ENCODE results near the gene AGAP1. TPM values are rescaled to one million over a fixed set of nuclear protein-coding genes. Genes with fewer than 3 reads are reported as not detected.
A peak's percentile ranks its signal among the peaks of the same experiment; 100 is the strongest.

Gene AGAP1
- total RNA-seq, 1 donor = 18.5 TPM

DNA sequence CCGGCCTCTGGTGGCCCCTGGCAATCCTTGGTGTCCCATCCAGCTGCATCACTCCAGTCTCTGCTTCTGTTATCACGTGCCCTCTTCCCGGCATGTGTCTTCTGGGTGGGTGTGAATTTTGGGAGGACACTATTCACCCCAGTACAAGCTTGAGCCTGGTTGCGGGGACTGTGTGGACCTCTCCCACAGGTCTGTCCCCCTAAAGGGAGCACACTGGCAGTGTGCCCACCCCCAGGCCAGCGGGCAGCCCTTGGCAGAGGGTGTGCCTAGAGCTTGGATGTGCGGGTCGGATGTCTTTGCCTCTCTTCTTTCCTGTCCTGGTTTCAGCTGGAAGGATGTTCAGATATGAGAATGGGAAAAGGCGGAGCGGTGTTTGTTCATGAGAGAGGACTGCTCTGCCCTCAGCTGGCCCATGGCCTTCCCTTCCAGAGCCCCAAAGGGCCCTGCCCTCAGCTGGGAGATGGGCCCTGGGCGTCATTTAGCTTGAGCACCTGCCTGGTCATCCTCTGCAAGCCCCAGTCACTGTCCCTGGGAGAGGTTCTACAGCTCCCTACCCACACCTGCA lies 73.2 kb downstream of the AGAP1 start:
- Histone ChIP-seq H4K20me1 (ENCODE audit: insufficient read depth, low read length) (peaks cover 56% of the 10 kb centered on the region), H3K4me3 (ENCODE audit: insufficient read depth, low read length) (no peak overlapping the region), H3K4me1 (ENCODE audit: insufficient read depth, low read length) (peaks cover 12% of the 10 kb centered on the region), H3K9me3 (ENCODE audit: low read depth, low read length) (no peaks in the 10 kb centered on the region), H2AFZ (ENCODE audit: low read length) (no peak overlapping the region), H3K27me3 (ENCODE audit: insufficient read depth, low read length) (no peaks in the 10 kb centered on the region), H3K27ac (ENCODE audit: low read depth, low read length) (no peak overlapping the region), H3K36me3 (ENCODE audit: insufficient read depth, low read length) (peaks cover 3% of the 10 kb centered on the region), H3K4me2 (ENCODE audit: insufficient read depth, low read length) (no peak overlapping the region), H3K79me2 (ENCODE audit: insufficient read depth, low read length) (peaks cover 83% of the 10 kb centered on the region)
- no peak for DNase-seq (ENCODE audit: insufficient read length, low spot score, missing footprints)
- no peak for TF ChIP-seq CTCF (IDR thresholded peaks at IDR 0.05; ENCODE audit: extremely low read depth, low read depth, low read length)

DNA sequence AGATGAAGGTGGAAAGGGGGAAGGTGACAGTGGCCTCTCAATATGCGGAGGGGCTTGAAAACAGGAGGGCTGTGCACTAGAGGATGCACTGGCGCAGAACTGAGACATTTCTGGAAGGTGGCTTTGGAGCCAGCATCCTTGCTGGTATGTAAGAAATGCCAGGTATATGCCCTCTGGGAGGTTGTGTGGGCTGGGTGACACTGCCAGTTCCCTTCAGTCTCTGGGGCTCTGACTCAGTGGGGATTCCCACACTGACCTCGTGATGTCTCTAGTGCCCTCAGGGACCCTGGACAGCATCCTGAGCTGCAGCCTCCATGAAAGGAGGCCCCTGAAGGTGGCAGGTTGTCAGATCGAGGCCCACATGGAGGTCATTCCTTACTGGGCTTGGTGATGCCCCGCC lies 74.0 kb downstream of the AGAP1 start:
- Histone ChIP-seq H3K79me2 (ENCODE audit: insufficient read depth, low read length) (peaks cover 84% of the 10 kb centered on the region), H3K4me3 (ENCODE audit: insufficient read depth, low read length) (no peak overlapping the region), H2AFZ (ENCODE audit: low read length) (no peak overlapping the region), H3K4me2 (ENCODE audit: insufficient read depth, low read length) (no peak overlapping the region), H3K27ac (ENCODE audit: low read depth, low read length) (no peak overlapping the region), H3K36me3 (ENCODE audit: insufficient read depth, low read length) (peaks cover 3% of the 10 kb centered on the region), H4K20me1 (ENCODE audit: insufficient read depth, low read length) (peaks cover 55% of the 10 kb centered on the region), H3K9me3 (ENCODE audit: low read depth, low read length) (no peaks in the 10 kb centered on the region), H3K27me3 (ENCODE audit: insufficient read depth, low read length) (no peaks in the 10 kb centered on the region), H3K4me1 (ENCODE audit: insufficient read depth, low read length) (peaks cover 12% of the 10 kb centered on the region)
- no peak for DNase-seq (ENCODE audit: insufficient read length, low spot score, missing footprints)
- TF ChIP-seq CTCF (IDR thresholded peaks at IDR 0.05; ENCODE audit: extremely low read depth, low read depth, low read length) = no peak

DNA sequence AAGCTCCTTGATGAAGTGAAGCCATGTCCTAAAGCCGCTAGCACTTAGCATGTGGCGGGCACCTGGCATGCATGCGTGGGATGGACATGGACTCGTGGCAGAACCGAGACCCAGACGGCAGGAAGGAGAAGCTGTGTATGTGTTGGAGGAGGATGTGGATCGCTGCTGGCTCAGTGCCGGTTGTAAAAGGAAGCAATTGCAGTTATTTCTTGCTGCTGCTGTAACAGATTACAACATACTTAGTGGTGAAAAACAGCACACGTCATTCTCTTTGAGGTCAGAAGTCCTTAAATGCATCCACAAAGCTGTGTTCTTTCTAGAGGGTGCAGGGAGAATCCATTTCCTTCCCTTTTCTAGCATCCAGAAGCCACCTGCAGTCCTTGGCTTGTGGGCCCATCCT lies 74.6 kb downstream of the AGAP1 start:
- H3K27ac ChIP-seq (ENCODE audit: low read depth, low read length) = no peak overlapping the region
- no peak for TF ChIP-seq CTCF (IDR thresholded peaks at IDR 0.05; ENCODE audit: extremely low read depth, low read depth, low read length)
- H3K9me3 ChIP-seq (ENCODE audit: low read depth, low read length) = no peaks in the 10 kb centered on the region
- H3K4me2 ChIP-seq (ENCODE audit: insufficient read depth, low read length) = no peak overlapping the region
- H4K20me1 ChIP-seq (ENCODE audit: insufficient read depth, low read length) = peaks cover 54% of the 10 kb centered on the region
- H3K36me3 ChIP-seq (ENCODE audit: insufficient read depth, low read length) = peaks cover 3% of the 10 kb centered on the region
- peaks cover 82% of the 10 kb centered on the region for H3K79me2 ChIP-seq (ENCODE audit: insufficient read depth, low read length)
- H2AFZ ChIP-seq (ENCODE audit: low read length) = no peak overlapping the region
- no peak for DNase-seq (ENCODE audit: insufficient read length, low spot score, missing footprints)
- H3K4me3 ChIP-seq (ENCODE audit: insufficient read depth, low read length) = no peak overlapping the region
- no peaks in the 10 kb centered on the region for H3K27me3 ChIP-seq (ENCODE audit: insufficient read depth, low read length)
- H3K4me1 ChIP-seq (ENCODE audit: insufficient read depth, low read length) = peaks cover 12% of the 10 kb centered on the region

- H2AFZ ChIP-seq (ENCODE audit: low read length) = no peak overlapping the region
- H3K9me3 ChIP-seq (ENCODE audit: low read depth, low read length) = no peaks in the 10 kb centered on the region
- DNase-seq (ENCODE audit: insufficient read length, low spot score, missing footprints) = no peak
- peak overlapping the region; percentile 45 for H3K4me2 ChIP-seq (ENCODE audit: insufficient read depth, low read length)
- peaks cover 58% of the 10 kb centered on the region for H4K20me1 ChIP-seq (ENCODE audit: insufficient read depth, low read length)
- H3K36me3 ChIP-seq (ENCODE audit: insufficient read depth, low read length) = peaks cover 3% of the 10 kb centered on the region
- peaks cover 12% of the 10 kb centered on the region for H3K4me1 ChIP-seq (ENCODE audit: insufficient read depth, low read length)
- no peak overlapping the region for H3K4me3 ChIP-seq (ENCODE audit: insufficient read depth, low read length)
- no peaks in the 10 kb centered on the region for H3K27me3 ChIP-seq (ENCODE audit: insufficient read depth, low read length)
- no peak overlapping the region for H3K27ac ChIP-seq (ENCODE audit: low read depth, low read length)
- H3K79me2 ChIP-seq (ENCODE audit: insufficient read depth, low read length) = peaks cover 82% of the 10 kb centered on the region
- TF ChIP-seq CTCF (IDR thresholded peaks at IDR 0.05; ENCODE audit: extremely low read depth, low read depth, low read length) = no peak
Observed at GRCh38 chr2:235569837-235570236, 76.0 kb downstream of the AGAP1 start.
